HCT116 (cell line): ENCODE results near the gene TNFRSF25. TPM values are rescaled to one million over a fixed set of nuclear protein-coding genes. Genes with fewer than 3 reads are reported as not detected.
"Not testable (repeated sequence)": the region's sequence is repeated elsewhere in the genome, so short reads cannot be mapped to it uniquely, and the experiment has no call there.

ENCODE experiments used
- ATAC-seq: fragments of 200-7000 bp; cut with Tn5 transposase; 2 replicates; pipeline ENCODE4 v1.9.1; 2020; ENCODE audit warnings: mild to moderate bottlenecking, moderate library complexity
- BruUV-seq: library from RNA; stranded (reverse); fragments of 400-500 nt; replicated peaks from 2 replicates; lab custom pipeline; 2021; lab: Mats Ljungman, UMichigan
- CTCF ChIA-PET: fragments of 300-600 bp; sonication (Branson Sonifier 250); formaldehyde crosslinking; loops from one replicate; lab custom pipeline; 2021; ENCODE audit warnings: antibody characterized with exemption; lab: Charles Lee
- POLR2A ChIA-PET: fragments of 300-600, 350-600 bp; sonication (Branson Sonifier 250); formaldehyde crosslinking; loops from one replicate; lab custom pipeline; 2021; ENCODE audit warnings: antibody characterized with exemption; lab: Charles Lee
- RAD21 ChIA-PET, 2 experiments: fragments of 300-600 bp; sonication (Branson Sonifier 250); formaldehyde crosslinking; loops; one replicate each; lab custom pipeline; 2023; ENCODE audit warnings: low total read pairs in 2 of 2; ENCODE audit not compliant: uncharacterized antibody in 2 of 2, unreplicated experiment in 2 of 2, low non-redundant PET in 1 of 2; lab: Charles Lee
- DNase-seq: peaks from one replicate; pipeline ENCODE4 v3.0.0-alpha.2; 2010; ENCODE audit warnings: low read depth, low spot score
- H2AFZ ChIP-seq: fragments of 200-600 bp; shearing (Covaris generic), sonication (generic); 2 replicates; pipeline ENCODE4 v1.6.1; 2017; ENCODE audit warnings: low read depth, mixed run types, mixed read lengths, antibody characterized with exemption, low read length; ENCODE audit not compliant: poor library complexity, severe bottlenecking
- H3K27ac ChIP-seq: 2 replicates; pipeline ENCODE4 v1.5.1; 2012; ENCODE audit warnings: low read depth, low read length
- H3K27me3 ChIP-seq: fragments of 200-600 bp; sonication (generic); 2 replicates; pipeline ENCODE4 v1.6.1; 2016; ENCODE audit warnings: mixed run types, low read length, mixed read lengths; ENCODE audit not compliant: insufficient read depth
- H3K36me3 ChIP-seq, 2 experiments: fragments of 200-500 bp in 1 of 2; fragments of 200-600 bp in 1 of 2; sonication (Bioruptor generic) in 1 of 2; sonication (generic) in 1 of 2; 2 replicates each; pipeline versions ENCODE4 v1.5.1 to v1.6.1; 2014 to 2016; ENCODE audit warnings: low read length in 2 of 2, inconsistent platforms in 1 of 2, mixed read lengths in 1 of 2, mixed run types in 1 of 2; ENCODE audit not compliant: insufficient read depth in 2 of 2, control insufficient read depth in 1 of 2
- H3K4me1 ChIP-seq, 2 experiments: fragments of 200-600 bp in 1 of 2; sonication (generic) in 1 of 2; 2 replicates each; pipeline versions ENCODE4 v1.5.1 to v1.6.1; 2012 to 2017; ENCODE audit warnings: low read length in 2 of 2, inconsistent platforms in 1 of 2, mild to moderate bottlenecking in 1 of 2, mixed read lengths in 1 of 2, mixed run types in 1 of 2, moderate library complexity in 1 of 2; ENCODE audit not compliant: insufficient read depth in 2 of 2, control insufficient read depth in 1 of 2
- H3K4me2 ChIP-seq: fragments of 200-600 bp; sonication (generic); 2 replicates; pipeline ENCODE4 v1.6.1; 2017; ENCODE audit warnings: mixed run types, low read length, mixed read lengths
- H3K4me3 ChIP-seq, 2 experiments: fragments of 200-600 bp in 1 of 2; sonication (generic) in 1 of 2; replicated peaks in 1 of 2; 2 replicates each; pipeline ENCODE4 v1.5.1; 2011 to 2016; ENCODE audit warnings: low read length in 2 of 2, control low read depth in 1 of 2, low read depth in 1 of 2, mild to moderate bottlenecking in 1 of 2, mixed read lengths in 1 of 2, mixed run types in 1 of 2
- H3K79me2 ChIP-seq: fragments of 200-600 bp; sonication (generic); 2 replicates; pipeline ENCODE4 v1.6.1; 2017; ENCODE audit warnings: mild to moderate bottlenecking, mixed run types, low read length, moderate library complexity, mixed read lengths; ENCODE audit not compliant: insufficient read depth
- H3K9ac ChIP-seq: fragments of 200-600 bp; sonication (generic); 2 replicates; pipeline ENCODE4 v1.6.1; 2016; ENCODE audit warnings: low read length, mixed read lengths
- H3K9me2 ChIP-seq: fragments of 200-600 bp; sonication (generic), shearing (Covaris generic); 2 replicates; pipeline ENCODE4 v1.6.1; 2017; ENCODE audit warnings: mixed run types, mild to moderate bottlenecking, moderate library complexity; ENCODE audit not compliant: insufficient read depth
- H3K9me3 ChIP-seq, 2 experiments: fragments of 200-500 bp in 1 of 2; fragments of 200-600 bp in 1 of 2; sonication (Bioruptor generic) in 1 of 2; sonication (generic) in 1 of 2; 2 replicates each; pipeline ENCODE4 v1.6.1; 2014 to 2017; ENCODE audit warnings: low read length in 2 of 2, mixed read lengths in 2 of 2, inconsistent platforms in 1 of 2, low read depth in 1 of 2, mild to moderate bottlenecking in 1 of 2, mixed run types in 1 of 2, moderate library complexity in 1 of 2; ENCODE audit not compliant: control insufficient read depth in 1 of 2, insufficient read depth in 1 of 2
- H4K20me1 ChIP-seq: fragments of 200-600 bp; sonication (generic), shearing (Covaris generic); 2 replicates; pipeline ENCODE4 v1.6.1; 2017; ENCODE audit warnings: mixed run types, mild to moderate bottlenecking, moderate library complexity; ENCODE audit not compliant: insufficient read depth
- MAX ChIP-seq: IDR thresholded peaks from 2 replicates; pipeline ENCODE4 v1.6.1; 2012
- POLR2A ChIP-seq: IDR thresholded peaks from 2 replicates; pipeline ENCODE4 v1.7.0; 2011; ENCODE audit warnings: borderline replicate concordance; ENCODE audit not compliant: insufficient read depth, insufficient read length; ENCODE audit errors: extremely low read depth
- POLR2AphosphoS5 ChIP-seq: IDR thresholded peaks from 2 replicates; pipeline ENCODE4 v1.6.1; 2011; ENCODE audit warnings: mild to moderate bottlenecking, low read depth, low read length, moderate library complexity
- RAD21 ChIP-seq: IDR thresholded peaks from 2 replicates; pipeline ENCODE4 v1.6.1; 2012; ENCODE audit warnings: low read depth, mild to moderate bottlenecking
- SP1 ChIP-seq: IDR thresholded peaks from 2 replicates; pipeline ENCODE4 v1.6.1; 2012; ENCODE audit warnings: low read depth
- SRF ChIP-seq: IDR thresholded peaks from 2 replicates; pipeline ENCODE4 v1.6.1; 2012; ENCODE audit warnings: low read depth
- ZBTB33 ChIP-seq: IDR thresholded peaks from 2 replicates; pipeline ENCODE4 v1.6.1; 2011; ENCODE audit warnings: mild to moderate bottlenecking, low read length, moderate library complexity; ENCODE audit not compliant: insufficient replicate concordance; ENCODE audit errors: extremely low read depth
- ZNF274 ChIP-seq: fragments of 200-500 bp; sonication (Bioruptor generic); IDR thresholded peaks from 2 replicates; pipeline ENCODE4 v1.6.1; 2014; ENCODE audit warnings: mild to moderate bottlenecking, low read depth, low read length, inconsistent platforms
- intact Hi-C: fragments of 100-400 bp; cut with micrococcal nuclease; formaldehyde crosslinking; loops from 2 replicates; pipeline ENCODE4 v1.10.0; 2022
- total RNA-seq: library from RNA; stranded (reverse); gene quantifications from one replicate; pipeline ENCODE4 v1.2.1, GENCODE V29; 2021; ENCODE audit not compliant: unreplicated experiment
- TF ChIP-seq, protein P1 (sequence below), 3 experiments: fragments of 200-600 bp in 1 of 3; sonication (generic) in 1 of 3; IDR thresholded peaks in 2 of 3; conservative IDR thresholded peaks in 1 of 3; 2 replicates each; pipeline ENCODE4 v1.5.1; 2012 to 2017; ENCODE audit warnings: low read depth in 2 of 3, low read length in 2 of 3, antibody characterized with exemption in 1 of 3, borderline replicate concordance in 1 of 3, control low read depth in 1 of 3, mild to moderate bottlenecking in 1 of 3, mixed read lengths in 1 of 3, mixed run types in 1 of 3, moderate library complexity in 1 of 3; ENCODE audit not compliant: insufficient read depth in 1 of 3

The TNFRSF25 gene
- total RNA-seq, 1 experiment from 2014 or later: 27.5 TPM

- TF ChIP-seq, protein P1, sequence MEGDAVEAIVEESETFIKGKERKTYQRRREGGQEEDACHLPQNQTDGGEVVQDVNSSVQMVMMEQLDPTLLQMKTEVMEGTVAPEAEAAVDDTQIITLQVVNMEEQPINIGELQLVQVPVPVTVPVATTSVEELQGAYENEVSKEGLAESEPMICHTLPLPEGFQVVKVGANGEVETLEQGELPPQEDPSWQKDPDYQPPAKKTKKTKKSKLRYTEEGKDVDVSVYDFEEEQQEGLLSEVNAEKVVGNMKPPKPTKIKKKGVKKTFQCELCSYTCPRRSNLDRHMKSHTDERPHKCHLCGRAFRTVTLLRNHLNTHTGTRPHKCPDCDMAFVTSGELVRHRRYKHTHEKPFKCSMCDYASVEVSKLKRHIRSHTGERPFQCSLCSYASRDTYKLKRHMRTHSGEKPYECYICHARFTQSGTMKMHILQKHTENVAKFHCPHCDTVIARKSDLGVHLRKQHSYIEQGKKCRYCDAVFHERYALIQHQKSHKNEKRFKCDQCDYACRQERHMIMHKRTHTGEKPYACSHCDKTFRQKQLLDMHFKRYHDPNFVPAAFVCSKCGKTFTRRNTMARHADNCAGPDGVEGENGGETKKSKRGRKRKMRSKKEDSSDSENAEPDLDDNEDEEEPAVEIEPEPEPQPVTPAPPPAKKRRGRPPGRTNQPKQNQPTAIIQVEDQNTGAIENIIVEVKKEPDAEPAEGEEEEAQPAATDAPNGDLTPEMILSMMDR (IDR thresholded peaks at IDR 0.05 in 2 of 3, conservative IDR thresholded peaks at IDR 0.05 in 1 of 3; ENCODE audit: borderline replicate concordance in 1 of 3, insufficient read depth in 1 of 3, low read depth in 2 of 3, low read length in 2 of 3): no peak
- TF ChIP-seq ZNF274: no peak
- no peak for TF ChIP-seq SRF
- no peak for TF ChIP-seq MAX
- no peak for TF ChIP-seq POLR2A
- no peak for TF ChIP-seq POLR2AphosphoS5
- no peak for TF ChIP-seq RAD21
- no peak for TF ChIP-seq ZBTB33
- TF ChIP-seq SP1: no peak
- TF ChIP-seq, all 23 proteins: peak for 0
These were observed 28.7 kb upstream of the TNFRSF25 start (continued) for GRCh38 chr1:6494627-6495026.

DNA sequence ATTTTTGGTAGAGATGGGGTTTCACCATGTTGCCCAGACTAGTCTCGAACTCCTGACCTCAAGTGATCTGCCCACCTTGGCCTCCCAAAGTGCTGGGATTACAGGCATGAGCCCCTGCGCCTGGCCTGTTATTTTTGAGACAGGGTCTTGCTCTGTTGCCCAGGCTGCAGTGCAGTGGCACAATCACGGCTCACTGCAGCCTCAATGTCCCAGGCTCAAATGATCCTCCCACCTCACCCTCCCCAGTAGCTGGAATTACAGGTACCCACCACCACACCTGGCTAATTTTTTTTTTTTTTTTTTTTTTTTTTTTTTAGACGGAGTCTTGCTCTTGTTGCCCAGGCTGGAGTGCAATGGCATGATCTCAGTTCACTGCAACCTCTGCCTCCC, 27.9 kb upstream of the TNFRSF25 start:
- DNase-seq, H3K4me2 ChIP-seq, H3K9ac ChIP-seq, H4K20me1 ChIP-seq, H3K27ac ChIP-seq, H3K9me3 ChIP-seq, H3K9me2 ChIP-seq, H3K36me3 ChIP-seq, BruUV-seq, ATAC-seq, H3K79me2 ChIP-seq, intact Hi-C loops, H2AFZ ChIP-seq, H3K27me3 ChIP-seq, RAD21 ChIA-PET, H3K4me3 ChIP-seq, POLR2A ChIA-PET: not testable (repeated sequence)
- CTCF ChIA-PET: interaction anchor here (4.3 kb wide), 1 partner anchor 29 kb away, joined by 14 read pairs; no protein-coding TSS in a partner anchor
- H3K4me1 ChIP-seq: peaks cover 34 to 70% of the 10 kb centered on the region in 2 experiments
